HepG2 (cell line): ENCODE data around the gene KCNMA1. TPM values are rescaled to one million over a fixed set of nuclear protein-coding genes. Genes with fewer than 3 reads are reported as not detected.

ENCODE experiments used
- ATAC-seq: fragments of 200-7000 bp; cut with Tn5 transposase; 3 replicates; pipeline ENCODE4 v1.9.1; 2020; ENCODE audit warnings: mild to moderate bottlenecking, moderate library complexity
- BruUV-seq: library from RNA; stranded (reverse); fragments of 400-500 nt; replicated peaks from 2 replicates; lab custom pipeline; 2021; lab: Mats Ljungman, UMichigan
- CTCF ChIA-PET: fragments of 300-600 bp; formaldehyde crosslinking; extraction: SDS; loops from one replicate; lab custom pipeline; 2021; ENCODE audit warnings: low total read pairs, inconsistent platforms, low intra/inter-chr PET ratio; lab: Yijun Ruan, JAX
- POLR2A ChIA-PET: fragments of 350-600 bp; sonication (Branson Sonifier 250); formaldehyde crosslinking; loops from one replicate; lab custom pipeline; 2020; ENCODE audit warnings: antibody characterized with exemption, inconsistent platforms; lab: Yijun Ruan, JAX
- DNase-seq: peaks from one replicate; pipeline ENCODE4 v3.0.0-alpha.2; 2015; ENCODE audit warnings: low spot score
- FAIRE-seq: peaks from 3 replicates; lab custom pipeline; 2011; peaks lifted over from hg19 to GRCh38; lab: Jason Lieb, UNC
- H2AFZ ChIP-seq: one replicate; pipeline ENCODE4 v1.6.1; 2011; ENCODE audit warnings: low read length, inconsistent platforms
- H3K27ac ChIP-seq: fragments of 300-600 bp; 3 replicates; pipeline ENCODE4 v1.8.0; 2011; ENCODE audit warnings: mixed run types, mild to moderate bottlenecking, mixed read lengths, low read length, inconsistent platforms; ENCODE audit not compliant: insufficient read depth; ENCODE audit errors: extremely low read length
- H3K27me3 ChIP-seq, 2 experiments: fragments of 200-600 bp in 1 of 2; 2 replicates in 1 of 2; 3 replicates in 1 of 2; pipeline versions ENCODE4 v1.6.0 to v1.8.0; 2011; ENCODE audit warnings: low read length in 2 of 2, mild to moderate bottlenecking in 2 of 2, moderate library complexity in 2 of 2, inconsistent platforms in 1 of 2; ENCODE audit not compliant: insufficient read depth in 2 of 2, control insufficient read depth in 1 of 2
- H3K36me3 ChIP-seq, 2 experiments: fragments of 200-600 bp in 1 of 2; replicated peaks in 1 of 2; 2 replicates in 1 of 2; 3 replicates in 1 of 2; pipeline versions ENCODE4 v1.5.1 to v1.8.0; 2011; ENCODE audit warnings: low read length in 2 of 2, inconsistent platforms in 1 of 2; ENCODE audit not compliant: insufficient read depth in 2 of 2, control insufficient read depth in 1 of 2
- H3K4me1 ChIP-seq: 2 replicates; pipeline ENCODE4 v1.5.1; 2012; ENCODE audit warnings: low read length, inconsistent platforms; ENCODE audit not compliant: insufficient read depth
- H3K4me2 ChIP-seq: 2 replicates; pipeline ENCODE4 v1.6.0; 2011; ENCODE audit warnings: low read depth, low read length, inconsistent platforms
- H3K4me3 ChIP-seq, 3 experiments: fragments of 200-600 bp in 1 of 3; sonication (generic), shearing (Covaris generic) in 1 of 3; replicated peaks in 1 of 3; 2 replicates each; pipeline ENCODE4 v1.5.1; 2011 to 2016; ENCODE audit warnings: low read length in 3 of 3, inconsistent platforms in 2 of 3, low read depth in 2 of 3, mild to moderate bottlenecking in 2 of 3, control low read depth in 1 of 3, mixed read lengths in 1 of 3; ENCODE audit not compliant: insufficient read depth in 1 of 3
- H3K79me2 ChIP-seq: one replicate; pipeline ENCODE4 v1.6.1; 2011; ENCODE audit warnings: low read length, inconsistent platforms; ENCODE audit not compliant: insufficient read depth
- H3K9ac ChIP-seq: 2 replicates; pipeline ENCODE4 v1.6.0; 2011; ENCODE audit warnings: mild to moderate bottlenecking, low read depth, low read length, inconsistent platforms; ENCODE audit not compliant: insufficient read depth
- H3K9me3 ChIP-seq: 2 replicates; pipeline ENCODE4 v1.5.1; 2012; ENCODE audit warnings: mild to moderate bottlenecking, low read length
- H4K20me1 ChIP-seq: 2 replicates; pipeline ENCODE4 v1.6.0; 2011; ENCODE audit warnings: inconsistent platforms, mild to moderate bottlenecking, low read length, moderate library complexity; ENCODE audit not compliant: insufficient read depth
- ARID5B ChIP-seq: IDR thresholded peaks from 2 replicates; pipeline ENCODE4 v1.4.0; 2020; ENCODE audit warnings: mild to moderate bottlenecking, missing genetic modification reagents
- EED ChIP-seq: sonication (generic); formaldehyde crosslinking; IDR thresholded peaks from 2 replicates; pipeline ENCODE4 v1.5.0; 2020; ENCODE audit warnings: mild to moderate bottlenecking, missing genetic modification reagents
- HCFC1 ChIP-seq: fragments of 150-350 bp; IDR thresholded peaks from 2 replicates; pipeline ENCODE4 v1.6.1; 2014; ENCODE audit warnings: low read depth, low read length
- MIXL1 ChIP-seq: IDR thresholded peaks from 2 replicates; pipeline ENCODE4 v1.6.1; 2016
- RFXAP ChIP-seq: sonication (generic); formaldehyde crosslinking; IDR thresholded peaks from 2 replicates; pipeline ENCODE4 v1.4.0; 2020; ENCODE audit warnings: missing genetic modification reagents, borderline replicate concordance
- TIGD3 ChIP-seq: sonication (generic); formaldehyde crosslinking; IDR thresholded peaks from 2 replicates; pipeline ENCODE4 v1.5.1; 2020; ENCODE audit warnings: mild to moderate bottlenecking, missing genetic modification reagents, borderline replicate concordance
- in situ Hi-C: cut with HindIII; loops from 2 replicates; pipeline ENCODE4 v1.10.0; 2017; ENCODE audit warnings: low pct_unique_long_range_greater_than_20kb; ENCODE audit not compliant: extremely low pct_ligation_motif_present
- intact Hi-C: fragments of 100-400 bp; cut with micrococcal nuclease; formaldehyde crosslinking; loops from one replicate; pipeline ENCODE4 v1.10.0; 2022; ENCODE audit not compliant: unreplicated experiment
- polyA plus RNA-seq, 8 experiments: library from polyadenylated mRNA; depleted of rRNA in 3 of 8; stranded (reverse) in 7 of 8; unstranded in 1 of 8; fragments of >200 nt; fragmentation: Illumina TruSeq in 4 of 8; extraction: Trizol in 4 of 8; gene quantifications; 2 replicates each; pipeline versions ENCODE4 v1.2.1 to v1.2.3, GENCODE V29; 2011 to 2016; ENCODE audit warnings: low read depth in 4 of 8, missing spikeins in 1 of 8, mixed read lengths in 1 of 8; ENCODE audit not compliant: insufficient read depth in 1 of 8
- total RNA-seq, 5 experiments: library from RNA; depleted of rRNA; stranded (reverse); fragments of >200 nt; fragmentation: Illumina TruSeq; extraction: Trizol; gene quantifications; 2 replicates each; pipeline ENCODE4 v1.2.3, GENCODE V29; 2016; ENCODE audit warnings: low read depth in 1 of 5
- TF ChIP-seq, protein P1 (sequence below): fragments of 450-650 bp; IDR thresholded peaks from 2 replicates; pipeline ENCODE4 v1.6.1; 2017; ENCODE audit warnings: mild to moderate bottlenecking

The KCNMA1 gene
- total and polyA plus RNA-seq, 2 of the 13 experiments (the other 11 are each of a cell fraction or from before 2014, with no cell fraction given): 0.02 TPM; not detected in 1

GRCh38 chr10:77363210-77363609 is 274.4 kb downstream of the KCNMA1 start:
- BruUV-seq: no TSS peak
- H3K4me2 ChIP-seq: no peak overlapping the region
- no peak overlapping the region for H3K27ac ChIP-seq
- no peak overlapping the region for H2AFZ ChIP-seq
- H3K4me1 ChIP-seq: no peaks in the 10 kb centered on the region
- no peak for FAIRE-seq
- H3K79me2 ChIP-seq: no peaks in the 10 kb centered on the region
- DNase-seq: no peak
- intact Hi-C loops (no loop called here), in situ Hi-C loops (no loop called here)
- H4K20me1 ChIP-seq: no peaks in the 10 kb centered on the region
- CTCF ChIA-PET: no interaction called here
- 0 out of 2 replicates have a peak, but pooled peaks cover 2% of the 10 kb centered on the region for H3K9me3 ChIP-seq
- H3K36me3 ChIP-seq: no peaks in the 10 kb centered on the region
- peaks cover 0 to 4% of the 10 kb centered on the region in 2 experiments; a peak in 2 of 5 replicates for H3K27me3 ChIP-seq
- ATAC-seq: no peak
- POLR2A ChIA-PET: no interaction called here
- no peak for TF ChIP-seq TIGD3
- no peak for TF ChIP-seq EED
- TF ChIP-seq, protein P1, sequence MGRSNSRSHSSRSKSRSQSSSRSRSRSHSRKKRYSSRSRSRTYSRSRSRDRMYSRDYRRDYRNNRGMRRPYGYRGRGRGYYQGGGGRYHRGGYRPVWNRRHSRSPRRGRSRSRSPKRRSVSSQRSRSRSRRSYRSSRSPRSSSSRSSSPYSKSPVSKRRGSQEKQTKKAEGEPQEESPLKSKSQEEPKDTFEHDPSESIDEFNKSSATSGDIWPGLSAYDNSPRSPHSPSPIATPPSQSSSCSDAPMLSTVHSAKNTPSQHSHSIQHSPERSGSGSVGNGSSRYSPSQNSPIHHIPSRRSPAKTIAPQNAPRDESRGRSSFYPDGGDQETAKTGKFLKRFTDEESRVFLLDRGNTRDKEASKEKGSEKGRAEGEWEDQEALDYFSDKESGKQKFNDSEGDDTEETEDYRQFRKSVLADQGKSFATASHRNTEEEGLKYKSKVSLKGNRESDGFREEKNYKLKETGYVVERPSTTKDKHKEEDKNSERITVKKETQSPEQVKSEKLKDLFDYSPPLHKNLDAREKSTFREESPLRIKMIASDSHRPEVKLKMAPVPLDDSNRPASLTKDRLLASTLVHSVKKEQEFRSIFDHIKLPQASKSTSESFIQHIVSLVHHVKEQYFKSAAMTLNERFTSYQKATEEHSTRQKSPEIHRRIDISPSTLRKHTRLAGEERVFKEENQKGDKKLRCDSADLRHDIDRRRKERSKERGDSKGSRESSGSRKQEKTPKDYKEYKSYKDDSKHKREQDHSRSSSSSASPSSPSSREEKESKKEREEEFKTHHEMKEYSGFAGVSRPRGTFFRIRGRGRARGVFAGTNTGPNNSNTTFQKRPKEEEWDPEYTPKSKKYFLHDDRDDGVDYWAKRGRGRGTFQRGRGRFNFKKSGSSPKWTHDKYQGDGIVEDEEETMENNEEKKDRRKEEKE: no peak
- no peak for TF ChIP-seq ARID5B
- TF ChIP-seq HCFC1: no peak
- no peak for TF ChIP-seq MIXL1 (CRISPR knock-in tag)
- TF ChIP-seq RFXAP (CRISPR knock-in tag): no peak
- TF ChIP-seq, all 625 proteins: peak for 0
- no peak overlapping the region for H3K9ac ChIP-seq
- no peak overlapping the region for H3K4me3 ChIP-seq
